HCT116 (cell line): Measurements from ENCODE around the gene RAB3IP. TPM values are rescaled to one million over a fixed set of nuclear protein-coding genes. Genes with fewer than 3 reads are reported as not detected.

Source experiments
- ATAC-seq: fragments of 200-7000 bp; cut with Tn5 transposase; 2 replicates; pipeline ENCODE4 v1.9.1; 2020; ENCODE audit warnings: mild to moderate bottlenecking, moderate library complexity
- BruUV-seq: library from RNA; stranded (reverse); fragments of 400-500 nt; replicated peaks from 2 replicates; lab custom pipeline; 2021; lab: Mats Ljungman, UMichigan
- CTCF ChIA-PET: fragments of 300-600 bp; sonication (Branson Sonifier 250); formaldehyde crosslinking; loops from one replicate; lab custom pipeline; 2021; ENCODE audit warnings: antibody characterized with exemption; lab: Charles Lee
- POLR2A ChIA-PET: fragments of 300-600, 350-600 bp; sonication (Branson Sonifier 250); formaldehyde crosslinking; loops from one replicate; lab custom pipeline; 2021; ENCODE audit warnings: antibody characterized with exemption; lab: Charles Lee
- RAD21 ChIA-PET, 2 experiments: fragments of 300-600 bp; sonication (Branson Sonifier 250); formaldehyde crosslinking; loops; one replicate each; lab custom pipeline; 2023; ENCODE audit warnings: low total read pairs in 2 of 2; ENCODE audit not compliant: uncharacterized antibody in 2 of 2, unreplicated experiment in 2 of 2, low non-redundant PET in 1 of 2; lab: Charles Lee
- DNase-seq: peaks from one replicate; pipeline ENCODE4 v3.0.0-alpha.2; 2010; ENCODE audit warnings: low read depth, low spot score
- H2AFZ ChIP-seq: fragments of 200-600 bp; shearing (Covaris generic), sonication (generic); 2 replicates; pipeline ENCODE4 v1.6.1; 2017; ENCODE audit warnings: low read depth, mixed run types, mixed read lengths, antibody characterized with exemption, low read length; ENCODE audit not compliant: poor library complexity, severe bottlenecking
- H3K27ac ChIP-seq: 2 replicates; pipeline ENCODE4 v1.5.1; 2012; ENCODE audit warnings: low read depth, low read length
- H3K27me3 ChIP-seq: fragments of 200-600 bp; sonication (generic); 2 replicates; pipeline ENCODE4 v1.6.1; 2016; ENCODE audit warnings: mixed run types, low read length, mixed read lengths; ENCODE audit not compliant: insufficient read depth
- H3K36me3 ChIP-seq, 2 experiments: fragments of 200-500 bp in 1 of 2; fragments of 200-600 bp in 1 of 2; sonication (Bioruptor generic) in 1 of 2; sonication (generic) in 1 of 2; 2 replicates each; pipeline versions ENCODE4 v1.5.1 to v1.6.1; 2014 to 2016; ENCODE audit warnings: low read length in 2 of 2, inconsistent platforms in 1 of 2, mixed read lengths in 1 of 2, mixed run types in 1 of 2; ENCODE audit not compliant: insufficient read depth in 2 of 2, control insufficient read depth in 1 of 2
- H3K4me1 ChIP-seq, 2 experiments: fragments of 200-600 bp in 1 of 2; sonication (generic) in 1 of 2; 2 replicates each; pipeline versions ENCODE4 v1.5.1 to v1.6.1; 2012 to 2017; ENCODE audit warnings: low read length in 2 of 2, inconsistent platforms in 1 of 2, mild to moderate bottlenecking in 1 of 2, mixed read lengths in 1 of 2, mixed run types in 1 of 2, moderate library complexity in 1 of 2; ENCODE audit not compliant: insufficient read depth in 2 of 2, control insufficient read depth in 1 of 2
- H3K4me2 ChIP-seq: fragments of 200-600 bp; sonication (generic); 2 replicates; pipeline ENCODE4 v1.6.1; 2017; ENCODE audit warnings: mixed run types, low read length, mixed read lengths
- H3K4me3 ChIP-seq, 2 experiments: fragments of 200-600 bp in 1 of 2; sonication (generic) in 1 of 2; replicated peaks in 1 of 2; 2 replicates each; pipeline ENCODE4 v1.5.1; 2011 to 2016; ENCODE audit warnings: low read length in 2 of 2, control low read depth in 1 of 2, low read depth in 1 of 2, mild to moderate bottlenecking in 1 of 2, mixed read lengths in 1 of 2, mixed run types in 1 of 2
- H3K79me2 ChIP-seq: fragments of 200-600 bp; sonication (generic); 2 replicates; pipeline ENCODE4 v1.6.1; 2017; ENCODE audit warnings: mild to moderate bottlenecking, mixed run types, low read length, moderate library complexity, mixed read lengths; ENCODE audit not compliant: insufficient read depth
- H3K9ac ChIP-seq: fragments of 200-600 bp; sonication (generic); 2 replicates; pipeline ENCODE4 v1.6.1; 2016; ENCODE audit warnings: low read length, mixed read lengths
- H3K9me2 ChIP-seq: fragments of 200-600 bp; sonication (generic), shearing (Covaris generic); 2 replicates; pipeline ENCODE4 v1.6.1; 2017; ENCODE audit warnings: mixed run types, mild to moderate bottlenecking, moderate library complexity; ENCODE audit not compliant: insufficient read depth
- H3K9me3 ChIP-seq, 2 experiments: fragments of 200-500 bp in 1 of 2; fragments of 200-600 bp in 1 of 2; sonication (Bioruptor generic) in 1 of 2; sonication (generic) in 1 of 2; 2 replicates each; pipeline ENCODE4 v1.6.1; 2014 to 2017; ENCODE audit warnings: low read length in 2 of 2, mixed read lengths in 2 of 2, inconsistent platforms in 1 of 2, low read depth in 1 of 2, mild to moderate bottlenecking in 1 of 2, mixed run types in 1 of 2, moderate library complexity in 1 of 2; ENCODE audit not compliant: control insufficient read depth in 1 of 2, insufficient read depth in 1 of 2
- H4K20me1 ChIP-seq: fragments of 200-600 bp; sonication (generic), shearing (Covaris generic); 2 replicates; pipeline ENCODE4 v1.6.1; 2017; ENCODE audit warnings: mixed run types, mild to moderate bottlenecking, moderate library complexity; ENCODE audit not compliant: insufficient read depth
- ATF3 ChIP-seq: IDR thresholded peaks from 2 replicates; pipeline ENCODE4 v1.6.1; 2012
- FOSL1 ChIP-seq: IDR thresholded peaks from 2 replicates; pipeline ENCODE4 v1.6.1; 2012; ENCODE audit warnings: low read depth
- JUND ChIP-seq: IDR thresholded peaks from 2 replicates; pipeline ENCODE4 v1.6.1; 2012
- POLR2A ChIP-seq: IDR thresholded peaks from 2 replicates; pipeline ENCODE4 v1.7.0; 2011; ENCODE audit warnings: borderline replicate concordance; ENCODE audit not compliant: insufficient read depth, insufficient read length; ENCODE audit errors: extremely low read depth
- POLR2AphosphoS5 ChIP-seq: IDR thresholded peaks from 2 replicates; pipeline ENCODE4 v1.6.1; 2011; ENCODE audit warnings: mild to moderate bottlenecking, low read depth, low read length, moderate library complexity
- TCF7L2 ChIP-seq: IDR thresholded peaks from 2 replicates; pipeline ENCODE4 v1.7.0; 2011; ENCODE audit warnings: borderline replicate concordance, inconsistent platforms; ENCODE audit not compliant: insufficient read depth, insufficient read length; ENCODE audit errors: extremely low read depth
- ZFX ChIP-seq: fragments of 450-650 bp; IDR thresholded peaks from 2 replicates; pipeline ENCODE4 v1.6.1; 2017
- intact Hi-C: fragments of 100-400 bp; cut with micrococcal nuclease; formaldehyde crosslinking; loops from 2 replicates; pipeline ENCODE4 v1.10.0; 2022
- total RNA-seq: library from RNA; stranded (reverse); gene quantifications from one replicate; pipeline ENCODE4 v1.2.1, GENCODE V29; 2021; ENCODE audit not compliant: unreplicated experiment

RAB3IP gene
- total RNA-seq, 1 experiment from 2014 or later, result 31.3 TPM

- H3K4me2 ChIP-seq, result no peak overlapping the region
- CTCF ChIA-PET, result no interaction called here
These were observed 35.5 kb upstream of the RAB3IP start for GRCh38 chr12:69703146-69703642.

GRCh38 chr12:69704357-69704756 lies 34.3 kb upstream of the RAB3IP start:
- no peaks in the 10 kb centered on the region for H4K20me1 ChIP-seq
- no peak overlapping the region for H3K27ac ChIP-seq
- H3K9ac ChIP-seq, result no peak overlapping the region
- TF ChIP-seq ZFX (no peak), POLR2A (no peak)
- H3K79me2 ChIP-seq, result no peaks in the 10 kb centered on the region
- ChIA-PET POLR2A (no interaction called here), CTCF (no interaction called here), RAD21 (no interaction called here)
- no peaks in the 10 kb centered on the region for H3K4me1 ChIP-seq
- DNase-seq (no peak), ATAC-seq (no peak)
- intact Hi-C loops, result no loop called here
- no peaks in the 10 kb centered on the region for H3K9me3 ChIP-seq
- H2AFZ ChIP-seq, result no peak overlapping the region
- no peak overlapping the region for H3K4me3 ChIP-seq
- no peaks in the 10 kb centered on the region for H3K27me3 ChIP-seq
- no TSS peak for BruUV-seq
- H3K9me2 ChIP-seq, result no peaks in the 10 kb centered on the region
- H3K4me2 ChIP-seq, result no peak overlapping the region
- H3K36me3 ChIP-seq, result no peaks in the 10 kb centered on the region

More at GRCh38 chr12:69703146-69703642, 35.5 kb upstream of the RAB3IP start:
- RAD21 ChIA-PET, result no interaction called here
- H2AFZ ChIP-seq, result no peak overlapping the region
- ATAC-seq (no peak), DNase-seq (no peak)
- no peak for TF ChIP-seq POLR2AphosphoS5
- no peak for TF ChIP-seq ATF3
- no peak for TF ChIP-seq ZFX
- no peak for TF ChIP-seq FOSL1
- no peak for TF ChIP-seq TCF7L2
- TF ChIP-seq JUND, result no peak
- H3K79me2 ChIP-seq, result no peaks in the 10 kb centered on the region
- no peak overlapping the region for H3K27ac ChIP-seq
- H3K9me2 ChIP-seq, result no peaks in the 10 kb centered on the region
- no peaks in the 10 kb centered on the region for H3K4me1 ChIP-seq
- H3K9me3 ChIP-seq, result no peaks in the 10 kb centered on the region
- H3K9ac ChIP-seq, result no peak overlapping the region
- H4K20me1 ChIP-seq, result no peaks in the 10 kb centered on the region
- no peak overlapping the region for H3K4me3 ChIP-seq
- no peaks in the 10 kb centered on the region for H3K27me3 ChIP-seq
- no peaks in the 10 kb centered on the region for H3K36me3 ChIP-seq
- no TSS peak for BruUV-seq
- intact Hi-C loops, result no loop called here
- POLR2A ChIA-PET, result interaction anchor here (1.1 kb wide), 1 partner anchor 13 kb away, joined by 3 read pairs; no protein-coding TSS in a partner anchor
